Mesothelial cell of epicardium (in vitro differentiated cells): Measurements from ENCODE around the gene CACNA1C. TPM values are rescaled to one million over a fixed set of nuclear protein-coding genes. Genes with fewer than 3 reads are reported as not detected.

Source experiments
- DNase-seq, 2 experiments: peaks; one replicate each; pipeline ENCODE4 v3.0.0; 2021; ENCODE audit warnings: low spot score in 2 of 2; ENCODE audit not compliant: unreplicated experiment in 2 of 2
- H3K27ac Mint-ChIP-seq: 2 replicates; pipeline ENCODE4 v1.8.0; 2021; ENCODE audit warnings: mixed read lengths
- H3K27me3 Mint-ChIP-seq: 2 replicates; pipeline ENCODE4 v1.8.0; 2021; ENCODE audit warnings: low read depth, mixed read lengths
- H3K36me3 Mint-ChIP-seq: 2 replicates; pipeline ENCODE4 v1.8.0; 2021; ENCODE audit warnings: mixed read lengths
- H3K4me1 Mint-ChIP-seq: 2 replicates; pipeline ENCODE4 v1.8.0; 2021; ENCODE audit warnings: mixed read lengths
- H3K4me3 Mint-ChIP-seq: 2 replicates; pipeline ENCODE4 v1.8.0; 2021; ENCODE audit warnings: mild to moderate bottlenecking, moderate library complexity, mixed read lengths
- H3K9me3 Mint-ChIP-seq: 2 replicates; pipeline ENCODE4 v1.8.0; 2021; ENCODE audit warnings: mixed read lengths
- total RNA-seq: library from RNA; stranded (reverse); gene quantifications from 3 replicates; pipeline ENCODE4 v1.2.1, GENCODE V29; 2021
- TF ChIP-seq, protein P1 (sequence below): fragments of 200-600 bp; sonication (generic); IDR thresholded peaks from one replicate; pipeline ENCODE4 v1.5.0; 2021; ENCODE audit warnings: antibody characterized with exemption; ENCODE audit not compliant: unreplicated experiment

Gene CACNA1C
- total RNA-seq, 1 donor from 2014 or later: 33.6 TPM

DNA sequence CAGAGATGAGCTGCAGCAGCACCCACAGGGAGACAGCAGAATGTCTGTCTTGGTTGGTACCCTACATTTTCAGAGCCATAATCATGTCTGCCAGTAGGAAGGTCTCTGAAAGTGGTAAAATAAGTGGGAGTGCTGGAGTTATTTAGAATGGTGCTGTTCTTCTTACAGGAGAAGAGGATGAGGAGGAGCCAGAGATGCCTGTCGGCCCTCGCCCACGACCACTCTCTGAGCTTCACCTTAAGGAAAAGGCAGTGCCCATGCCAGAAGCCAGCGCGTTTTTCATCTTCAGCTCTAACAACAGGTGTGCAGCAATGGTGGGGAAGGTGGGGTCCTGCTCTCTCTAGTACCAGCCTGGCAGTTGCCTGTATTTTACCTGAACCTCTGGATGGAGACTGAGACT is 540.3 kb downstream of the CACNA1C start:
- TF ChIP-seq, protein P1, sequence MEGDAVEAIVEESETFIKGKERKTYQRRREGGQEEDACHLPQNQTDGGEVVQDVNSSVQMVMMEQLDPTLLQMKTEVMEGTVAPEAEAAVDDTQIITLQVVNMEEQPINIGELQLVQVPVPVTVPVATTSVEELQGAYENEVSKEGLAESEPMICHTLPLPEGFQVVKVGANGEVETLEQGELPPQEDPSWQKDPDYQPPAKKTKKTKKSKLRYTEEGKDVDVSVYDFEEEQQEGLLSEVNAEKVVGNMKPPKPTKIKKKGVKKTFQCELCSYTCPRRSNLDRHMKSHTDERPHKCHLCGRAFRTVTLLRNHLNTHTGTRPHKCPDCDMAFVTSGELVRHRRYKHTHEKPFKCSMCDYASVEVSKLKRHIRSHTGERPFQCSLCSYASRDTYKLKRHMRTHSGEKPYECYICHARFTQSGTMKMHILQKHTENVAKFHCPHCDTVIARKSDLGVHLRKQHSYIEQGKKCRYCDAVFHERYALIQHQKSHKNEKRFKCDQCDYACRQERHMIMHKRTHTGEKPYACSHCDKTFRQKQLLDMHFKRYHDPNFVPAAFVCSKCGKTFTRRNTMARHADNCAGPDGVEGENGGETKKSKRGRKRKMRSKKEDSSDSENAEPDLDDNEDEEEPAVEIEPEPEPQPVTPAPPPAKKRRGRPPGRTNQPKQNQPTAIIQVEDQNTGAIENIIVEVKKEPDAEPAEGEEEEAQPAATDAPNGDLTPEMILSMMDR: no peak
- DNase-seq: no peak
- no peak overlapping the region for H3K4me3 Mint-ChIP-seq
- H3K36me3 Mint-ChIP-seq: peaks cover 59% of the 10 kb centered on the region
- peaks cover 38% of the 10 kb centered on the region for H3K9me3 Mint-ChIP-seq
- H3K27ac Mint-ChIP-seq: no peak overlapping the region
- no peaks in the 10 kb centered on the region for H3K27me3 Mint-ChIP-seq
- no peaks in the 10 kb centered on the region for H3K4me1 Mint-ChIP-seq

GRCh38 chr12:2596441-2596840 is 543.7 kb downstream of the CACNA1C start:
- TF ChIP-seq, protein P1: no peak
- H3K27ac Mint-ChIP-seq: no peak overlapping the region

GRCh38 chr12:2605301-2605700 is 552.5 kb downstream of the CACNA1C start:
- H3K9me3 Mint-ChIP-seq: no peaks in the 10 kb centered on the region
- H3K27ac Mint-ChIP-seq: no peak overlapping the region
- no peaks in the 10 kb centered on the region for H3K27me3 Mint-ChIP-seq
- no peaks in the 10 kb centered on the region for H3K4me1 Mint-ChIP-seq
- DNase-seq: no peak
- TF ChIP-seq, protein P1: no peak
- H3K4me3 Mint-ChIP-seq: no peak overlapping the region
- H3K36me3 Mint-ChIP-seq: peaks cover 14% of the 10 kb centered on the region

More at GRCh38 chr12:2596441-2596840, 543.7 kb downstream of the CACNA1C start:
- H3K4me1 Mint-ChIP-seq: no peaks in the 10 kb centered on the region
- H3K4me3 Mint-ChIP-seq: no peak overlapping the region
- H3K27me3 Mint-ChIP-seq: no peaks in the 10 kb centered on the region
- DNase-seq: no peak
- H3K36me3 Mint-ChIP-seq: peaks cover 50% of the 10 kb centered on the region
- H3K9me3 Mint-ChIP-seq: peaks cover 34% of the 10 kb centered on the region

GRCh38 chr12:2606186-2606910 is 553.6 kb downstream of the CACNA1C start:
- H3K27ac Mint-ChIP-seq: no peak overlapping the region
- H3K9me3 Mint-ChIP-seq: no peaks in the 10 kb centered on the region
- no peaks in the 10 kb centered on the region for H3K27me3 Mint-ChIP-seq
- no peaks in the 10 kb centered on the region for H3K4me1 Mint-ChIP-seq
- H3K36me3 Mint-ChIP-seq: peaks cover 20% of the 10 kb centered on the region
- no peak overlapping the region for H3K4me3 Mint-ChIP-seq
- no peak for DNase-seq
- TF ChIP-seq, protein P1: no peak

DNA sequence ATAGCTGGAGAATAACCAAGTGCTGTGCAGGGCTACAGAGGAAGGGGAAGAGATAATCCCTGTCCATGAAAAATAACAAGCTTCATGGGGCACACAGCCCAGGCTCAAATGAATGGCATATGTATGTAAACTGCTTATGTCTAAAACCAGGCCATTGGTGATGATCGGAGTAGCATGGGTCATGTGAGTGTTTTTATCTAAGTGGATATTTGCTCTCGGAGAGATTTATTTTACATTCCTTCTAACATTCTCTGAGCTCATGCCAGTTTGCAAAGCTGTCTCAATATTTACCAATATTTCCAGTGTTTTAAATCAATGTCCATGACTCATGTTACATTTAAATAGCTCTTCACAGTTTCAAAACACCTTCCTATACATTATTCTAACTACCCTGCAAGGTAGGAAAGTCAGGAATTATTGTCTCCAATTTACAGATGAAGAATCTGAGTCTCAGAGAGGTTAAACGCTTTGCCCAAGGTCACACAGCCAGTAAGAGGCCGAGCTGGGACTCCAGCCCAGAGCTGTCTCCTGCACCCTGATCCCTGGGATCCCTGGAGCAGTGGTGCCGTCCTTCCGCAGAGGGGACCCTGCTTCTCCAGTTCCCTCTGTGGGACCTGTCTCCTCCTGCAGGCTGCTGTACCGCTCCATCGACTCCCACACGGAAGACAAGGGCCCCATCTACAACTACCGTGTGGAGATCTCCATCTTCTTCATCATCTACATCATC is 555.3 kb downstream of the CACNA1C start:
- TF ChIP-seq, protein P1: no peak
- Mint-ChIP-seq H3K4me3 (no peak overlapping the region), H3K36me3 (peaks cover 33% of the 10 kb centered on the region), H3K27me3 (no peaks in the 10 kb centered on the region), H3K27ac (no peak overlapping the region), H3K9me3 (no peaks in the 10 kb centered on the region), H3K4me1 (no peaks in the 10 kb centered on the region)
- no peak for DNase-seq
